H1 (cell line): ENCODE data around the gene DCUN1D3. TPM values are rescaled to one million over a fixed set of nuclear protein-coding genes. Genes with fewer than 3 reads are reported as not detected.

Experiments
- EGR1 ChIP-seq: IDR thresholded peaks from 2 replicates; pipeline ENCODE4 v1.6.1; 2011; ENCODE audit warnings: low read depth, low read length, borderline replicate concordance
- polyA plus RNA-seq, 7 experiments: library from polyadenylated mRNA; depleted of rRNA in 3 of 7; stranded (reverse) in 5 of 7; unstranded in 2 of 7; fragments of >200 nt in 5 of 7; fragments of 200-250 nt in 2 of 7; gene quantifications; 1 replicate in 5 of 7; 2 replicates in 1 of 7; 4 replicates in 1 of 7; pipeline versions ENCODE4 v1.2.1 to v1.2.3, GENCODE V29; 2011 to 2013; ENCODE audit warnings: missing spikeins in 2 of 7, mixed read lengths in 2 of 7
- total RNA-seq: library from RNA; stranded (reverse); fragmentation: NEBNext Ultra II Directional; extraction: Animal tissue kit (Norgen Biotek cat#: 25700); gene quantifications from 2 replicates; pipeline ENCODE4 v1.2.1, GENCODE V29; 2021
- TF ChIP-seq, protein P1 (sequence below): IDR thresholded peaks from 2 replicates; pipeline ENCODE4 v1.6.1; 2012; ENCODE audit warnings: inconsistent platforms

DCUN1D3 gene
- total and polyA plus RNA-seq, 2 of the 8 experiments (the other 6 are each of a cell fraction or from before 2014, with no cell fraction given), result 3.5 to 18.2 TPM

DNA sequence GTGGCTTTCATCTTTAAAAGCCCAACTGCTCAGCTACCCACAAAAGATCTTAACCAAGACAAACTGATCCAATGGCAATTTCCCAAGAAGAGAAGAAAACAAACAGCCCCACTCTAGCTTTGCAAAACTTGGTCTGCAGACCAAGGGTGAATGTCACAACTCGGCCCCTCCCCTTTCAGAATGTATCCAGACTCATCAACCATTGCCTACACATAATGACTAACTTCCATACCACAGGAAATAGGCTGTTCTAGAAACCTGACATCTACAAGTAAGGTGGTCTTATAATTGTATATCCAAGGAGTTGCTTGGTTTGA is 16.0 kb downstream of the DCUN1D3 start (continued):
- TF ChIP-seq EGR1, result no peak
- TF ChIP-seq, protein P1, sequence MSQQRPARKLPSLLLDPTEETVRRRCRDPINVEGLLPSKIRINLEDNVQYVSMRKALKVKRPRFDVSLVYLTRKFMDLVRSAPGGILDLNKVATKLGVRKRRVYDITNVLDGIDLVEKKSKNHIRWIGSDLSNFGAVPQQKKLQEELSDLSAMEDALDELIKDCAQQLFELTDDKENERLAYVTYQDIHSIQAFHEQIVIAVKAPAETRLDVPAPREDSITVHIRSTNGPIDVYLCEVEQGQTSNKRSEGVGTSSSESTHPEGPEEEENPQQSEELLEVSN, result no peak
